Measurements from ENCODE around the gene RPUSD4.

The RPUSD4 gene

GRCh38 chr11:126210871-126211235, 597 bp downstream of the RPUSD4 start:
- in situ Hi-C loops (cut with HindIII; ENCODE audit: low pct_ligation_motif_present, low sequenced_read_pairs): no loop called here
- TF ChIP-seq, protein P1, sequence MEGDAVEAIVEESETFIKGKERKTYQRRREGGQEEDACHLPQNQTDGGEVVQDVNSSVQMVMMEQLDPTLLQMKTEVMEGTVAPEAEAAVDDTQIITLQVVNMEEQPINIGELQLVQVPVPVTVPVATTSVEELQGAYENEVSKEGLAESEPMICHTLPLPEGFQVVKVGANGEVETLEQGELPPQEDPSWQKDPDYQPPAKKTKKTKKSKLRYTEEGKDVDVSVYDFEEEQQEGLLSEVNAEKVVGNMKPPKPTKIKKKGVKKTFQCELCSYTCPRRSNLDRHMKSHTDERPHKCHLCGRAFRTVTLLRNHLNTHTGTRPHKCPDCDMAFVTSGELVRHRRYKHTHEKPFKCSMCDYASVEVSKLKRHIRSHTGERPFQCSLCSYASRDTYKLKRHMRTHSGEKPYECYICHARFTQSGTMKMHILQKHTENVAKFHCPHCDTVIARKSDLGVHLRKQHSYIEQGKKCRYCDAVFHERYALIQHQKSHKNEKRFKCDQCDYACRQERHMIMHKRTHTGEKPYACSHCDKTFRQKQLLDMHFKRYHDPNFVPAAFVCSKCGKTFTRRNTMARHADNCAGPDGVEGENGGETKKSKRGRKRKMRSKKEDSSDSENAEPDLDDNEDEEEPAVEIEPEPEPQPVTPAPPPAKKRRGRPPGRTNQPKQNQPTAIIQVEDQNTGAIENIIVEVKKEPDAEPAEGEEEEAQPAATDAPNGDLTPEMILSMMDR (IDR thresholded peaks at IDR 0.05; ENCODE audit: low read depth, low read length, missing control alignments): no peak
- Histone ChIP-seq H3K4me3 (ENCODE audit: low read depth, low read length) (peak overlapping the region; percentile 99), H3K36me3 (replicated peaks) (peaks cover 14% of the 10 kb centered on the region), H3K27ac (peak overlapping the region; percentile 48), H3K27me3 (replicated peaks) (no peaks in the 10 kb centered on the region)
- DNase-seq: no peak

- no peak for DNase-seq
- H3K27ac ChIP-seq: no peak overlapping the region
- H3K4me3 ChIP-seq (ENCODE audit: low read depth, low read length): no peak overlapping the region
- TF ChIP-seq, protein P1 (IDR thresholded peaks at IDR 0.05; ENCODE audit: low read depth, low read length, missing control alignments): no peak
- H3K36me3 ChIP-seq (replicated peaks): peaks cover 43% of the 10 kb centered on the region
- in situ Hi-C loops (cut with HindIII; ENCODE audit: low pct_ligation_motif_present, low sequenced_read_pairs): no loop called here
- H3K27me3 ChIP-seq (replicated peaks): no peaks in the 10 kb centered on the region
Observed at GRCh38 chr11:126207896-126208295, 3.6 kb downstream of the RPUSD4 start.

DNA sequence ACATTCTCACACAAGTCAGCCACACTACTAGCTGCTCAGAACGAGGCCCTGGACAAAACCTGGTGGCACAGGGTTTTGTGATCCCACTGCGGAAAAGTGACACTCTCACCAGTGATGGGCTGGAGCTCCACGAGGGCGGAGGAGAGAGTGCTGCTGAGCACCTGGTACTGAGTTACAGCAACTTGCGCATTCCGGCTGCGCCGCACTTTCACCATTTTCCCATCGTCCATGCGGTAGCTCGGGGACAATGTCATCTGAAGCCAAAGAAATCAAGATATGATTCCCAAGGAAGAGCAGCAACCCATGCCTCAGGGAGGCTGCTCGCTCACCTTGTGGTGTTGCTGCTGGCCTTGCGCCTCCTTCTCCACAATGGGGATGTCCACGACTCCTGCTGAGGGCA, 6.1 kb downstream of the RPUSD4 start:
- Histone ChIP-seq H3K27ac (no peak overlapping the region), H3K4me3 (ENCODE audit: low read depth, low read length) (no peak overlapping the region), H3K36me3 (replicated peaks) (peaks cover 57% of the 10 kb centered on the region), H3K27me3 (replicated peaks) (no peaks in the 10 kb centered on the region)
- in situ Hi-C loops (cut with HindIII; ENCODE audit: low pct_ligation_motif_present, low sequenced_read_pairs): no loop called here
- DNase-seq: no peak
- TF ChIP-seq, protein P1 (IDR thresholded peaks at IDR 0.05; ENCODE audit: low read depth, low read length, missing control alignments): no peak

GRCh38 chr11:126202646-126203359, 8.6 kb downstream of the RPUSD4 start:
- H3K27me3 ChIP-seq (replicated peaks): no peaks in the 10 kb centered on the region
- no peak for DNase-seq
- H3K4me3 ChIP-seq (ENCODE audit: low read depth, low read length): no peak overlapping the region
- TF ChIP-seq, protein P1 (IDR thresholded peaks at IDR 0.05; ENCODE audit: low read depth, low read length, missing control alignments): no peak
- in situ Hi-C loops (cut with HindIII; ENCODE audit: low pct_ligation_motif_present, low sequenced_read_pairs): no loop called here
- no peak overlapping the region for H3K27ac ChIP-seq
- peaks cover 42% of the 10 kb centered on the region for H3K36me3 ChIP-seq (replicated peaks)

DNA sequence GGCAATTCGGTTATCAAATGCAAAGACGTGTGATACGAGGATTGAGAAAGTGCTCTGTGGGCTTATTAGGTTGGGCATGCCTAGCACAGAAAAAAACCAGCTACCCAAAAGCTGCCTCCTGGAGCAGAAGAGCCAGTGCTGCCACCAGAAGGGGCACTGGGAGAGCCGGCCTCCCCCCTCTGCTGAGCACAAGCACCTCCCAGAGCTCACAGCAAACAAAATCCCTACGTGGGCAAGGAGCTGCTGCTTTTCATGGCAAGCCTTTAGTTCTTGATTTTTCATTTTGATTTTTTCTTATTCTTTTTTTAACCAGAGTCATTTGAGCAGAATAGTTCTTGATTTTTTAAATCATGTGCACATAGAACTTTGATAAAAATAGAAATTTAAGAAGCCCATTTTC, 12.8 kb downstream of the RPUSD4 start:
- no peaks in the 10 kb centered on the region for H3K27me3 ChIP-seq (replicated peaks)
- peaks cover 21% of the 10 kb centered on the region for H3K36me3 ChIP-seq (replicated peaks)
- H3K27ac ChIP-seq: no peak overlapping the region
- no peak overlapping the region for H3K4me3 ChIP-seq (ENCODE audit: low read depth, low read length)
- in situ Hi-C loops (cut with HindIII; ENCODE audit: low pct_ligation_motif_present, low sequenced_read_pairs): loop anchor here (25.0 kb wide), 1 partner anchor 261 kb away; the partner anchor contains the start of gene VSIG10L2
- TF ChIP-seq, protein P1 (IDR thresholded peaks at IDR 0.05; ENCODE audit: low read depth, low read length, missing control alignments): no peak
- DNase-seq: no peak
